HepG2 (cell line): ENCODE data around the gene FLAD1. TPM values are rescaled to one million over a fixed set of nuclear protein-coding genes. Genes with fewer than 3 reads are reported as not detected.
A peak's percentile ranks its signal among the peaks of the same experiment; 100 is the strongest.

Experiments
- AGO2 ChIP-seq: fragments of 200-400 bp; formaldehyde crosslinking; optimal IDR thresholded peaks from 2 replicates; pipeline ENCODE3; 2017; ENCODE audit warnings: mild to moderate bottlenecking, low read depth, low read length, moderate library complexity
- CEBPB ChIP-seq: IDR thresholded peaks from 2 replicates; pipeline ENCODE4 v1.6.1; 2011; ENCODE audit warnings: low read depth, low read length, improper control_type of control experiment, borderline replicate concordance
- FOXP1 ChIP-seq, 2 experiments: fragments of 450-650 bp in 1 of 2; IDR thresholded peaks; 2 replicates each; pipeline ENCODE4 v1.6.1; 2017 to 2018; ENCODE audit warnings: antibody characterized with exemption in 1 of 2
- HNF4A ChIP-seq: sonication (generic); formaldehyde crosslinking; IDR thresholded peaks from 2 replicates; pipeline ENCODE4 v1.4.0; 2020; ENCODE audit warnings: missing genetic modification reagents
- IKZF4 ChIP-seq: sonication (generic); formaldehyde crosslinking; IDR thresholded peaks from 2 replicates; pipeline ENCODE4 v1.5.1; 2020; ENCODE audit warnings: borderline replicate concordance, mild to moderate bottlenecking, low read depth, missing genetic modification reagents; ENCODE audit errors: not compliant biosample characterization
- MIXL1 ChIP-seq: IDR thresholded peaks from 2 replicates; pipeline ENCODE4 v1.6.1; 2016
- MZF1 ChIP-seq: sonication (generic); formaldehyde crosslinking; IDR thresholded peaks from 2 replicates; pipeline ENCODE4 v1.8.1; 2023; ENCODE audit warnings: mild to moderate bottlenecking, missing genetic modification reagents, borderline replicate concordance
- POLR2G ChIP-seq: fragments of 200-400 bp; formaldehyde crosslinking; IDR thresholded peaks from 2 replicates; pipeline ENCODE4 v1.6.1; 2018; ENCODE audit warnings: mild to moderate bottlenecking, low read depth, low read length, moderate library complexity
- RBAK ChIP-seq: sonication (generic); formaldehyde crosslinking; IDR thresholded peaks from 2 replicates; pipeline ENCODE4 v1.5.1; 2020; ENCODE audit warnings: mild to moderate bottlenecking, missing genetic modification reagents
- RBFOX2 ChIP-seq: fragments of 200-400 bp; formaldehyde crosslinking; IDR thresholded peaks from 2 replicates; pipeline ENCODE4 v1.6.1; 2017; ENCODE audit warnings: low read depth, mild to moderate bottlenecking, low read length
- REL ChIP-seq: sonication (generic); formaldehyde crosslinking; conservative IDR thresholded peaks from 2 replicates; pipeline ENCODE4 v1.8.0; 2022; ENCODE audit warnings: mild to moderate bottlenecking, missing genetic modification reagents, moderate library complexity
- SMARCC2 ChIP-seq: fragments of 450-650 bp; IDR thresholded peaks from 2 replicates; pipeline ENCODE4 v1.6.1; 2017; ENCODE audit warnings: antibody characterized with exemption, mild to moderate bottlenecking
- TBL1XR1 ChIP-seq: fragments of 150-350 bp; IDR thresholded peaks from 2 replicates; pipeline ENCODE4 v1.6.1; 2014; ENCODE audit warnings: borderline replicate concordance, low read length; ENCODE audit not compliant: partially characterized antibody
- THAP11 ChIP-seq: IDR thresholded peaks from 2 replicates; pipeline ENCODE4 v1.6.1; 2016; ENCODE audit warnings: missing biosample characterization, missing genetic modification reagents
- ZBTB7A ChIP-seq: sonication (generic); formaldehyde crosslinking; IDR thresholded peaks from 2 replicates; pipeline ENCODE4 v1.8.0; 2022; ENCODE audit warnings: mild to moderate bottlenecking, missing genetic modification reagents
- ZFP36 ChIP-seq: fragments of 150-350 bp; IDR thresholded peaks from 2 replicates; pipeline ENCODE4 v1.6.1; 2018; ENCODE audit warnings: borderline replicate concordance, low read length, low read depth; ENCODE audit not compliant: partially characterized antibody
- ZFP41 ChIP-seq: sonication (generic); formaldehyde crosslinking; IDR thresholded peaks from 2 replicates; pipeline ENCODE4 v1.4.0; 2020; ENCODE audit warnings: mild to moderate bottlenecking, missing genetic modification reagents, borderline replicate concordance
- ZFP62 ChIP-seq: sonication (generic); formaldehyde crosslinking; IDR thresholded peaks from 2 replicates; pipeline ENCODE4 v1.4.0; 2020; ENCODE audit warnings: missing genetic modification reagents
- ZNF20 ChIP-seq: sonication (generic); formaldehyde crosslinking; IDR thresholded peaks from 2 replicates; pipeline ENCODE4 v1.4.0; 2020; ENCODE audit warnings: mild to moderate bottlenecking, moderate library complexity, missing genetic modification reagents
- ZNF230 ChIP-seq: sonication (generic); formaldehyde crosslinking; IDR thresholded peaks from 2 replicates; pipeline ENCODE4 v1.4.0; 2020; ENCODE audit warnings: mild to moderate bottlenecking, missing genetic modification reagents
- ZNF234 ChIP-seq: sonication (generic); formaldehyde crosslinking; conservative IDR thresholded peaks from 2 replicates; pipeline ENCODE4 v1.5.1; 2020; ENCODE audit warnings: mild to moderate bottlenecking, missing genetic modification reagents
- ZNF33A ChIP-seq: sonication (generic); formaldehyde crosslinking; IDR thresholded peaks from 2 replicates; pipeline ENCODE4 v1.5.1; 2020; ENCODE audit warnings: missing genetic modification reagents, mild to moderate bottlenecking, moderate library complexity, borderline replicate concordance
- ZNF564 ChIP-seq: sonication (generic); formaldehyde crosslinking; IDR thresholded peaks from 2 replicates; pipeline ENCODE4 v1.8.1; 2023; ENCODE audit warnings: mild to moderate bottlenecking, missing genetic modification reagents
- ZNF724P ChIP-seq: sonication (generic); formaldehyde crosslinking; IDR thresholded peaks from 2 replicates; pipeline ENCODE4 v1.8.0; 2022; ENCODE audit warnings: missing genetic modification reagents, borderline replicate concordance
- ZNF747 ChIP-seq: sonication (generic); formaldehyde crosslinking; IDR thresholded peaks from 2 replicates; pipeline ENCODE4 v1.8.1; 2023; ENCODE audit warnings: missing genetic modification reagents, mild to moderate bottlenecking, borderline replicate concordance
- ZSCAN31 ChIP-seq: sonication (generic); formaldehyde crosslinking; IDR thresholded peaks from 2 replicates; pipeline ENCODE4 v1.5.0; 2020; ENCODE audit warnings: low read depth, mild to moderate bottlenecking, missing genetic modification reagents
- polyA plus RNA-seq, 8 experiments: library from polyadenylated mRNA; depleted of rRNA in 3 of 8; stranded (reverse) in 7 of 8; unstranded in 1 of 8; fragments of >200 nt; fragmentation: Illumina TruSeq in 4 of 8; extraction: Trizol in 4 of 8; gene quantifications; 2 replicates each; pipeline versions ENCODE4 v1.2.1 to v1.2.3, GENCODE V29; 2011 to 2016; ENCODE audit warnings: low read depth in 4 of 8, missing spikeins in 1 of 8, mixed read lengths in 1 of 8; ENCODE audit not compliant: insufficient read depth in 1 of 8
- total RNA-seq, 5 experiments: library from RNA; depleted of rRNA; stranded (reverse); fragments of >200 nt; fragmentation: Illumina TruSeq; extraction: Trizol; gene quantifications; 2 replicates each; pipeline ENCODE4 v1.2.3, GENCODE V29; 2016; ENCODE audit warnings: low read depth in 1 of 5
- TF ChIP-seq, protein P1 (sequence below): sonication (generic); formaldehyde crosslinking; IDR thresholded peaks from 2 replicates; pipeline ENCODE4 v1.5.0; 2020; ENCODE audit warnings: missing genetic modification reagents
- TF ChIP-seq, protein P2 (sequence below): sonication (generic); formaldehyde crosslinking; IDR thresholded peaks from 2 replicates; pipeline ENCODE4 v1.8.0; 2022; ENCODE audit warnings: mild to moderate bottlenecking, missing genetic modification reagents, borderline replicate concordance
- TF ChIP-seq, protein P3 (sequence below): sonication (generic); IDR thresholded peaks from 2 replicates; pipeline ENCODE4 v1.6.1; 2016; ENCODE audit warnings: low read depth, borderline replicate concordance

The FLAD1 gene
- total and polyA plus RNA-seq, 2 of the 13 experiments (the other 11 are each of a cell fraction or from before 2014, with no cell fraction given), result 25.9 to 32.8 TPM

DNA sequence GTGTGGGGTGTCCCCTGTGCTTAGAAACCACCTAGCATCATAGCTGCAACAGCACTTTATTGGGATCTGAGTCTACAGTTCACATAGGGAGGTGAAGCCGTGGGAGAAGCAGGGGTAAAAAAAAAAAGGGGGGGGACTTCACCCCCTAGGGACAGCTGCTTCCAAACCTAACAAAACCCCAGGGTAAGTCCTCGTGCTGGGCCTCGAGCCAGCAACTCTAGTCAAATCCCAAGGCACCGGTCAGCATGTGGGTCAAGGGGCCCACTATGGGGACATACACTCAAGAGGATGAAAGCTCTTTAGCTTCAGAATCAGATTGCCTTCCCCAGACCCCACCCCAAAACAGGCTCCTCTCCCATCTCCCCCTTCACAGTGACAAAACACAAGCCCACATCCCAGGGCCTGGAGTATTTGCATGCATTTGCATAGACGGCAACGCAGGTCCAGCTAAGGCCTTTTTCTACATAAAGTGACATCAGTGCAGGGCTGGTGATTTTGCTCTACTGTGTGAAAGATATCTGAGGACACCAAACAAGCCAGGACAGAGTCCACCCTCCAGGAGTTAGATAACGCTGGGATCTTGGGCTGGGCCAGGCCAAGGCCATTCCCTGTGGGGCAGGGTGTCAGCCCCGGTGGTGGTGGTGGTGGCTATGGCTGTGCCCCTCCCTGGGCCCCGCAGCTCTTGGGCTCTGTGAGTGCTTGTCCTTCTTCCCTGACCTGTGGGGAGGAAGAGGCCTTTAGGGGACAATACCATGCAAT, 38.6 kb upstream of the FLAD1 start (continued):
- TF ChIP-seq ZBTB7A (CRISPR knock-in tag) (no peak), ZFP41 (no peak), ZFP62 (no peak), RBFOX2 (no peak), ZNF20 (CRISPR knock-in tag) (no peak), ZNF747 (CRISPR knock-in tag) (peak; percentile 54; the same call in 1 of the 2 replicates), ZNF724P (0 out of 2 replicates have a peak, but pooled peaks have one; percentile 23), ZFP36 (no peak), FOXP1 (IDR thresholded peaks at IDR 0.05) (no peak), FOXP1 (CRISPR knock-in tag; IDR thresholded peaks at IDR 0.05) (no peak), POLR2G (no peak), ZNF564 (no peak), REL (CRISPR knock-in tag) (no peak), IKZF4 (no peak), RBAK (CRISPR knock-in tag) (no peak), MZF1 (no peak), SMARCC2 (no peak), ZNF234 (CRISPR knock-in tag) (no peak), ZNF230 (CRISPR knock-in tag) (peak; percentile 39; the same call in 1 of the 2 replicates), ZSCAN31 (CRISPR knock-in tag) (no peak), TBL1XR1 (no peak), HNF4A (CRISPR knock-in tag) (peak; percentile 95), CEBPB (no peak), MIXL1 (CRISPR knock-in tag) (peak; percentile 36; the same call in 1 of the 2 replicates), ZNF33A (CRISPR knock-in tag) (no peak), THAP11 (peak; percentile 51; the same call in 1 of the 2 replicates), AGO2 (no peak)
- TF ChIP-seq, protein P1, sequence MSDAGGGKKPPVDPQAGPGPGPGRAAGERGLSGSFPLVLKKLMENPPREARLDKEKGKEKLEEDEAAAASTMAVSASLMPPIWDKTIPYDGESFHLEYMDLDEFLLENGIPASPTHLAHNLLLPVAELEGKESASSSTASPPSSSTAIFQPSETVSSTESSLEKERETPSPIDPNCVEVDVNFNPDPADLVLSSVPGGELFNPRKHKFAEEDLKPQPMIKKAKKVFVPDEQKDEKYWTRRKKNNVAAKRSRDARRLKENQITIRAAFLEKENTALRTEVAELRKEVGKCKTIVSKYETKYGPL (CRISPR knock-in tag), result peak; percentile 83; the same call in 1 of the 2 replicates
- TF ChIP-seq, protein P2, sequence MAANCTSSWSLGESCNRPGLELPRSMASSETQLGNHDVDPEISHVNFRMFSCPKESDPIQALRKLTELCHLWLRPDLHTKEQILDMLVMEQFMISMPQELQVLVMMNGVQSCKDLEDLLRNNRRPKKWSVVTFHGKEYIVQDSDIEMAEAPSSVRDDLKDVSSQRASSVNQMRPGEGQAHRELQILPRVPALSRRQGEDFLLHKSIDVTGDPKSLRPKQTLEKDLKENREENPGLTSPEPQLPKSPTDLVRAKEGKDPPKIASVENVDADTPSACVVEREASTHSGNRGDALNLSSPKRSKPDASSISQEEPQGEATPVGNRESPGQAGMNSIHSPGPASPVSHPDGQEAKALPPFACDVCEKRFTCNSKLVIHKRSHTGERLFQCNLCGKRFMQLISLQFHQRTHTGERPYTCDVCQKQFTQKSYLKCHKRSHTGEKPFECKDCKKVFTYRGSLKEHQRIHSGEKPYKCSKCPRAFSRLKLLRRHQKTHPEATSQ (CRISPR knock-in tag), result no peak
- TF ChIP-seq, protein P3, sequence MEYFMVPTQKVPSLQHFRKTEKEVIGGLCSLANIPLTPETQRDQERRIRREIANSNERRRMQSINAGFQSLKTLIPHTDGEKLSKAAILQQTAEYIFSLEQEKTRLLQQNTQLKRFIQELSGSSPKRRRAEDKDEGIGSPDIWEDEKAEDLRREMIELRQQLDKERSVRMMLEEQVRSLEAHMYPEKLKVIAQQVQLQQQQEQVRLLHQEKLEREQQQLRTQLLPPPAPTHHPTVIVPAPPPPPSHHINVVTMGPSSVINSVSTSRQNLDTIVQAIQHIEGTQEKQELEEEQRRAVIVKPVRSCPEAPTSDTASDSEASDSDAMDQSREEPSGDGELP, result no peak
